GM12878 (cell line): ENCODE measurements around the gene GRK2.

Source experiments
- POLR2AphosphoS5 ChIP-seq: IDR thresholded peaks from 2 replicates; pipeline ENCODE4 v1.6.1; 2011; ENCODE audit warnings: mild to moderate bottlenecking, low read length, inconsistent platforms
- RBBP5 ChIP-seq: fragments of 200-600 bp; sonication (generic); conservative IDR thresholded peaks from 2 replicates; pipeline ENCODE4 v1.6.1; 2016
- SREBF2 ChIP-seq: IDR thresholded peaks from 2 replicates; pipeline ENCODE4 v1.6.1; 2012; ENCODE audit warnings: mild to moderate bottlenecking, low read length

- TF ChIP-seq SREBF2, result no peak
- TF ChIP-seq POLR2AphosphoS5, result no peak
- TF ChIP-seq RBBP5, result no peak
These were observed 14.1 kb downstream of the GRK2 start for GRCh38 chr11:67280341-67280787.
